ENCODE data around the gene KLHL11. TPM values are rescaled to one million over a fixed set of nuclear protein-coding genes. Genes with fewer than 3 reads are reported as not detected.

The KLHL11 gene
- total and polyA plus RNA-seq, 10 of the 15 experiments (the other 5 are each of a cell fraction or from before 2014, with no cell fraction given): 0.07 to 17.2 (median 10.1) TPM

DNA sequence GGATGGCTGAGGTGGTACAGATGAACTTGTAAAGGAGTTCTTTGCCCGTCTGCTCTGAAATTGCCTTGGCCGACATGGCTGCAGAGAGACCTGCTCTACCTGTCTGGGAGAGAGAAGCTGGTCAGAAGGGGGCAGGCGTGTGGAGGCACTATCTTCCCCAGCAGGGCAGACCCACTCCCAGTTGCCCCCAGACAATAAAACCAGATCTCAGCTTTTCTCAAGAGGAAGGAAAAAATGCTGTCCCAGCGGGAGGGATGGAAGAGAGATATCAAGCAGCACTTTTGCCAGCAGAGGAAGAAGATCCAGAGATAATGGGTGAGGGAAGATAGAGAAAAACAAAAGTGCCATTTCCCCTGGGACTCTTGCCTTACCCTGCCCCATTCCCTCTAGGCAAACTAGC is 48.6 kb upstream of the KLHL11 start:
- no peaks in the 10 kb centered on the region for H3K9me3 ChIP-seq (replicated peaks; ENCODE audit: control insufficient read depth, insufficient read depth, low read length)
- peaks cover 9% of the 10 kb centered on the region; the same call in 1 of the 2 replicates for H4K20me1 ChIP-seq (ENCODE audit: control insufficient read depth, insufficient read depth)
- H3K36me3 ChIP-seq (ENCODE audit: control insufficient read depth in 2 of 2, insufficient read depth in 2 of 2, low read length in 1 of 2): peaks cover 28 to 31% of the 10 kb centered on the region in 2 experiments
- ChIA-PET SMC1A (ENCODE audit: uncharacterized antibody, unreplicated experiment) (interaction anchor here (2.9 kb wide), 1 partner anchor 18 kb away, joined by 9 read pairs; no protein-coding TSS in a partner anchor), POLR2A (interaction anchor here (1.2 to 1.7 kb wide), 2 partner anchors 17 to 104 kb away, joined by 3 to 4 read pairs; partner anchors contain the start of genes DNAJC7 and ODAD4), RAD21 (ENCODE audit: unreplicated experiment) (no interaction called here), CTCF (interaction anchor here (1.2 kb wide), 1 partner anchor 9 kb away, joined by 3 read pairs; no protein-coding TSS in a partner anchor)
- H3K27me3 ChIP-seq (replicated peaks in 1 of 2; ENCODE audit: control insufficient read depth in 2 of 2, insufficient read depth in 2 of 2, low read length in 1 of 2): no peaks in the 10 kb centered on the region
- H3K79me2 ChIP-seq (ENCODE audit: control insufficient read depth, insufficient read depth, low read length): peaks cover 58% of the 10 kb centered on the region
- H3K4me1 ChIP-seq (ENCODE audit: control insufficient read depth, insufficient read depth, low read length): peaks cover 14% of the 10 kb centered on the region
- no peak for FAIRE-seq
- in situ Hi-C loops (cut with MboI): no loop called here
- no peak for DNase-seq (ENCODE audit: low read depth, low spot score)
- H2AFZ ChIP-seq (ENCODE audit: control insufficient read depth, low read depth, low read length): no peak overlapping the region
- no TSS peak for BruUV-seq (replicated peaks)
- H3K9ac ChIP-seq (ENCODE audit: control insufficient read depth, insufficient read depth, low read length): no peak overlapping the region
- H3K4me3 ChIP-seq: no peak overlapping the region; the same call in 1 of the 2 replicates
- intact Hi-C loops (cut with micrococcal nuclease; ENCODE audit: unreplicated experiment): no loop called here
- TF ChIP-seq, protein P1, sequence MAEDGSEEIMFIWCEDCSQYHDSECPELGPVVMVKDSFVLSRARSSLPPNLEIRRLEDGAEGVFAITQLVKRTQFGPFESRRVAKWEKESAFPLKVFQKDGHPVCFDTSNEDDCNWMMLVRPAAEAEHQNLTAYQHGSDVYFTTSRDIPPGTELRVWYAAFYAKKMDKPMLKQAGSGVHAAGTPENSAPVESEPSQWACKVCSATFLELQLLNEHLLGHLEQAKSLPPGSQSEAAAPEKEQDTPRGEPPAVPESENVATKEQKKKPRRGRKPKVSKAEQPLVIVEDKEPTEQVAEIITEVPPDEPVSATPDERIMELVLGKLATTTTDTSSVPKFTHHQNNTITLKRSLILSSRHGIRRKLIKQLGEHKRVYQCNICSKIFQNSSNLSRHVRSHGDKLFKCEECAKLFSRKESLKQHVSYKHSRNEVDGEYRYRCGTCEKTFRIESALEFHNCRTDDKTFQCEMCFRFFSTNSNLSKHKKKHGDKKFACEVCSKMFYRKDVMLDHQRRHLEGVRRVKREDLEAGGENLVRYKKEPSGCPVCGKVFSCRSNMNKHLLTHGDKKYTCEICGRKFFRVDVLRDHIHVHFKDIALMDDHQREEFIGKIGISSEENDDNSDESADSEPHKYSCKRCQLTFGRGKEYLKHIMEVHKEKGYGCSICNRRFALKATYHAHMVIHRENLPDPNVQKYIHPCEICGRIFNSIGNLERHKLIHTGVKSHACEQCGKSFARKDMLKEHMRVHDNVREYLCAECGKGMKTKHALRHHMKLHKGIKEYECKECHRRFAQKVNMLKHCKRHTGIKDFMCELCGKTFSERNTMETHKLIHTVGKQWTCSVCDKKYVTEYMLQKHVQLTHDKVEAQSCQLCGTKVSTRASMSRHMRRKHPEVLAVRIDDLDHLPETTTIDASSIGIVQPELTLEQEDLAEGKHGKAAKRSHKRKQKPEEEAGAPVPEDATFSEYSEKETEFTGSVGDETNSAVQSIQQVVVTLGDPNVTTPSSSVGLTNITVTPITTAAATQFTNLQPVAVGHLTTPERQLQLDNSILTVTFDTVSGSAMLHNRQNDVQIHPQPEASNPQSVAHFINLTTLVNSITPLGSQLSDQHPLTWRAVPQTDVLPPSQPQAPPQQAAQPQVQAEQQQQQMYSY (CRISPR knock-in tag; IDR thresholded peaks at IDR 0.05): no peak
- H3K4me2 ChIP-seq (ENCODE audit: control insufficient read depth, insufficient read depth): no peak overlapping the region
- 69% methylated on average over 4 of the region's 4 CpGs for WGBS (ENCODE audit: insufficient coverage, insufficient replicate concordance, low lambda C conversion rate, missing lambda C conversion rate)
- H3K27ac ChIP-seq (ENCODE audit: control insufficient read depth, insufficient read depth): no peak overlapping the region
- no peak for ATAC-seq

- Histone ChIP-seq H3K9ac (ENCODE audit: control insufficient read depth, insufficient read depth, low read length) (no peak overlapping the region), H3K79me2 (ENCODE audit: control insufficient read depth, insufficient read depth, low read length) (peaks cover 49% of the 10 kb centered on the region), H3K4me2 (ENCODE audit: control insufficient read depth, insufficient read depth) (no peak overlapping the region), H3K36me3 (ENCODE audit: control insufficient read depth in 2 of 2, insufficient read depth in 2 of 2, low read length in 1 of 2) (peaks cover 34% of the 10 kb centered on the region in 2 experiments), H3K4me1 (ENCODE audit: control insufficient read depth, insufficient read depth, low read length) (peaks cover 14% of the 10 kb centered on the region), H3K4me3 (no peak overlapping the region), H2AFZ (ENCODE audit: control insufficient read depth, low read depth, low read length) (no peak overlapping the region), H4K20me1 (ENCODE audit: control insufficient read depth, insufficient read depth) (peaks cover 9% of the 10 kb centered on the region; the same call in 1 of the 2 replicates), H3K27me3 (replicated peaks in 1 of 2; ENCODE audit: control insufficient read depth in 2 of 2, insufficient read depth in 2 of 2, low read length in 1 of 2) (no peaks in the 10 kb centered on the region), H3K27ac (ENCODE audit: control insufficient read depth, insufficient read depth) (no peak overlapping the region), H3K9me3 (replicated peaks; ENCODE audit: control insufficient read depth, insufficient read depth, low read length) (no peaks in the 10 kb centered on the region)
- SMC1A ChIA-PET (ENCODE audit: uncharacterized antibody, unreplicated experiment): interaction anchor here (2.9 kb wide), 1 partner anchor 19 kb away, joined by 9 read pairs; no protein-coding TSS in a partner anchor
- in situ Hi-C loops (cut with MboI): no loop called here
- 69% methylated on average over 1 of the region's 1 CpG for WGBS (ENCODE audit: insufficient coverage, insufficient replicate concordance, low lambda C conversion rate, missing lambda C conversion rate)
- no peak for FAIRE-seq
- no peak for DNase-seq (ENCODE audit: low read depth, low spot score)
- intact Hi-C loops (cut with micrococcal nuclease; ENCODE audit: unreplicated experiment): no loop called here
- ATAC-seq: no peak
- RAD21 ChIA-PET (ENCODE audit: unreplicated experiment): no interaction called here
- POLR2A ChIA-PET: interaction anchor here (1.7 kb wide), 1 partner anchor 18 kb away, joined by 4 read pairs; the partner anchor contains the start of gene ODAD4
- BruUV-seq (replicated peaks): no TSS peak
- CTCF ChIA-PET: no interaction called here
- TF ChIP-seq GATAD2B (conservative IDR thresholded peaks at IDR 0.05; ENCODE audit: low read depth): no peak
- TF ChIP-seq SRF (IDR thresholded peaks at IDR 0.05; ENCODE audit: low read depth in 2 of 2, low read length in 2 of 2): no peak
- TF ChIP-seq, protein P1 (CRISPR knock-in tag; IDR thresholded peaks at IDR 0.05): no peak
- TF ChIP-seq RFX5 (IDR thresholded peaks at IDR 0.05; ENCODE audit: low read depth, low read length): no peak
- no peak for TF ChIP-seq DPF2 (IDR thresholded peaks at IDR 0.05)
- TF ChIP-seq SMAD5 (IDR thresholded peaks at IDR 0.05; ENCODE audit: low read depth): no peak
- TF ChIP-seq RAD51 (IDR thresholded peaks at IDR 0.05): no peak
- no peak for TF ChIP-seq WRNIP1 (IDR thresholded peaks at IDR 0.05; ENCODE audit: borderline replicate concordance, low read depth, low read length)
- no peak for TF ChIP-seq EP300 (IDR thresholded peaks at IDR 0.05; ENCODE audit: borderline replicate concordance in 1 of 2, control insufficient read depth in 1 of 2, low read depth in 2 of 2, low read length in 2 of 2)
Measured at GRCh38 chr17:41912925-41913324, 47.7 kb upstream of the KLHL11 start.
